Lung (tissue), 12 donors: ENCODE results near the gene SLC17A2. TPM values are rescaled to one million over a fixed set of nuclear protein-coding genes. Genes with fewer than 3 reads are reported as not detected.

Experiments
- ATAC-seq: fragments of 200-7000 bp; cut with Tn5 transposase; one replicate; pipeline ENCODE4 v1.9.1; 2020; ENCODE audit warnings: moderate number of reproducible peaks; ENCODE audit not compliant: insufficient read depth, low FRiP score
- DNase-seq, 3 donors: peaks; one replicate each; pipeline ENCODE4 v3.0.0-alpha.2; 2013 to 2017
- H3K27ac ChIP-seq, 2 donors: one replicate each; pipeline ENCODE4 v1.5.1; 2013; ENCODE audit warnings: mild to moderate bottlenecking in 2 of 2, moderate library complexity in 2 of 2, control low read depth in 1 of 2, inconsistent platforms in 1 of 2, low read depth in 1 of 2, low read length in 1 of 2
- H3K27me3 ChIP-seq, 3 donors: one replicate each; pipeline ENCODE4 v1.5.1; 2013; ENCODE audit warnings: low read length in 2 of 3; ENCODE audit not compliant: control insufficient read depth in 3 of 3, insufficient read depth in 3 of 3
- H3K36me3 ChIP-seq, 4 donors: one replicate each; pipeline ENCODE4 v1.5.1; 2013; ENCODE audit warnings: low read length in 4 of 4, mild to moderate bottlenecking in 1 of 4, moderate library complexity in 1 of 4; ENCODE audit not compliant: control insufficient read depth in 4 of 4, insufficient read depth in 4 of 4
- H3K4me1 ChIP-seq, 5 donors: one replicate each; pipeline ENCODE4 v1.5.1; 2013; ENCODE audit warnings: low read length in 5 of 5, mild to moderate bottlenecking in 2 of 5, moderate library complexity in 1 of 5; ENCODE audit not compliant: control insufficient read depth in 5 of 5, insufficient read depth in 5 of 5
- H3K4me3 ChIP-seq: one replicate; pipeline ENCODE4 v1.5.1; 2013; ENCODE audit warnings: mild to moderate bottlenecking, control low read depth, moderate library complexity
- H3K9ac ChIP-seq, 2 donors: one replicate each; pipeline ENCODE4 v1.5.1; 2013; ENCODE audit warnings: low read length in 2 of 2, control low read depth in 1 of 2; ENCODE audit not compliant: insufficient read depth in 1 of 2
- H3K9me3 ChIP-seq, 4 donors: one replicate each; pipeline ENCODE4 v1.5.1; 2013; ENCODE audit warnings: low read length in 3 of 4, mild to moderate bottlenecking in 1 of 4, moderate library complexity in 1 of 4; ENCODE audit not compliant: control insufficient read depth in 4 of 4, insufficient read depth in 3 of 4
- CTCF ChIP-seq: IDR thresholded peaks from 2 replicates; pipeline ENCODE4 v1.5.1; 2012; ENCODE audit warnings: mild to moderate bottlenecking; ENCODE audit errors: control extremely low read depth, extremely low read depth
- WGBS, 2 donors: extraction: QIAGEN DNeasy Blood & Tissue Kit; methylation state at CpG; one replicate each; pipeline ENCODE4 v1.1.7; 2013; 5-methylcytosine and 5-hydroxymethylcytosine counted together
- polyA plus RNA-seq, 2 donors: library from polyadenylated mRNA; stranded (reverse); fragments of 200-250 nt; gene quantifications; one replicate each; pipeline ENCODE4 v1.2.1, GENCODE V29; 2013
- total RNA-seq, 2 donors: library from RNA; depleted of rRNA in 1 of 2; stranded (reverse); fragments of >200 nt in 1 of 2; gene quantifications; one replicate each; pipeline ENCODE4 v1.2.1, GENCODE V29; 2014 to 2021
- donor health status: control.
- donor health status: control.
- donor health status: Bipolar disorder and iron deficiency.
- donor health status: healthy.
- donor health status: DM: yes; HTN: yes; CAD: no.

The SLC17A2 gene
- total and polyA plus RNA-seq, 4 donors = not detected

DNA sequence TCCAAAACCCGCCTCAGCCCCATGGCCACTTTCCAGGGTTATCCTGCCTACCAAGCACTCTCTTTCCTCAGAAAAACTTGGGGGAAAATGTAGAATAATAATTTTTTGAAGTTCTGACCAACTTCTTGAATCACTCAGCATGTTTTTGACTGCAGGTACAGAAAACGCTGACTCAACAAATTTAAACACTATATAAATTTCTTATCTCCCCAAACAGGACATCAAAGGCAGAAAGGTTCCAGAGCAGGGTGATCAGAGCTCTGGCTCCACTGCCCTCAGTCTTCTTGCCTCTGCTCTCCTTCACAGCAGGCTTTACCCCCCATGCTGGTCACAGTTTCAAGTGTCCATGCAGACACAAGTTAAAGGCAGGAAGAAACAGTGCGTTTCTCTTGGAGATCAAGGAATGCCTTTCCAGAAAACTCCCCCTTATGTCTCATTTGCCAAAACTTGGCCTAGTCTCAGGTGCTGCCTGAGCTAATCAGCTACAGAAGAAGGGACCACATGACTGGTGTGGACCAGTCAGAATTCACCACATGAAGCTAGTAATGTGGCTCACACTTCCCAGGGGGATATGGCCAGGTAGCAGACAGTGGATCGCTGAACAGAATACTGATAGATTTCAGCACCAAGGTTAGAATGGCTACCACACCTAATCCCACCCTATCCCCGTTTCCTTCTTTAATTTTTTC lies 32.1 kb downstream of the SLC17A2 start:
- no peak overlapping the region for H3K9ac ChIP-seq
- DNase-seq (peak in 1 of 3 donors; percentile 2), ATAC-seq (no peak)
- H3K9me3 ChIP-seq = no peaks in the 10 kb centered on the region
- no peaks in the 10 kb centered on the region for H3K4me1 ChIP-seq
- 81 to 92% methylated on average over 5 of the region's 5 CpGs for WGBS, 2 donors
- no peak overlapping the region for H3K27ac ChIP-seq
- H3K4me3 ChIP-seq = no peak overlapping the region
- no peaks in the 10 kb centered on the region for H3K36me3 ChIP-seq
- TF ChIP-seq CTCF = no peak
- H3K27me3 ChIP-seq = no peaks in the 10 kb centered on the region

DNA sequence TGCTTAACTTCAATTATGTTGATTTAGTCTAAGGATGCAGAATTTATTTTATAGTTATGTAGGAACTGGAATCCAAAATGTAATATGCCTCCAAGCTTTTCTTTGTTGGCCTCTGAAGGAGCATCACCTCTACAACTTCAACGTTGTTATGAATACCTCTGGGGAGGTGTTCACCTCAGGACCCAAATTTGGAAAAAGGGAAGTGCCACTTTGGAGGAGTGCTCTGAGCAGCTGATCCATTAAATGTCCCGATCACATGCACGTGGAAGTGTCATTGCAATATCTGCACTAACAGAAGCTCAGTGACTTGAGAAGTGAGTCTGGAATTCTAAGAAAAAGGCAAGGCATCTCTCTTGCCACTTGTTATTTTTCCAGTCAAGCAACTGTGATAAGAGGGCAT lies 34.2 kb downstream of the SLC17A2 start:
- no peak for DNase-seq
- WGBS, 2 donors = 65 to 75% methylated on average over 3 of the region's 3 CpGs
- no peak for ATAC-seq
- Histone ChIP-seq H3K9ac (no peak overlapping the region), H3K27ac (no peak overlapping the region), H3K36me3 (no peaks in the 10 kb centered on the region), H3K4me3 (no peak overlapping the region), H3K4me1 (no peaks in the 10 kb centered on the region), H3K27me3 (no peaks in the 10 kb centered on the region), H3K9me3 (no peaks in the 10 kb centered on the region)
- TF ChIP-seq CTCF = no peak

DNA sequence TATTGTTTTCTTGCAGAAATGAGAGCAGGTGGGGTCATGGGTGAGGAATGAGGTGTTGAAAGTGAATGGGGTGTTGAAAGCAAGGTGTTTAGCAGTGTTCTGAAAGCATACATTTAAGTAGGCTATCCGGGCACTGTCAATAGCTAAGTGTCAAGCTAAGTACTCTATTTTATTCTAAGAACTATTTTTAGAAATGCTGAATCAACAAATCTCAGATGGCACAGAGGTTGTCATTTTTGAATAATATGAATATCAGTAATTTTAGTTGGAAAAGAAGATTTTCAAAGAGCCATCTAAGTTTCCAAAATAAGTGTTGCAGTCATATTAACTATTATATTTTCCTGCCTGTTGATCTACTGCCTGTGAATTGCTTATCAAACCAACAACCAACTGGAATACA lies 34.7 kb downstream of the SLC17A2 start:
- Histone ChIP-seq H3K27me3 (no peaks in the 10 kb centered on the region), H3K4me1 (no peaks in the 10 kb centered on the region), H3K9ac (no peak overlapping the region), H3K36me3 (no peaks in the 10 kb centered on the region), H3K9me3 (no peaks in the 10 kb centered on the region), H3K27ac (no peak overlapping the region), H3K4me3 (no peak overlapping the region)
- WGBS, 2 donors = 52 to 69% methylated on average over 1 of the region's 1 CpG
- DNase-seq (no peak), ATAC-seq (no peak)
- TF ChIP-seq CTCF = no peak

- H3K9ac ChIP-seq = no peak overlapping the region
- ATAC-seq = no peak
- H3K4me1 ChIP-seq = no peaks in the 10 kb centered on the region
- H3K9me3 ChIP-seq = no peaks in the 10 kb centered on the region
- DNase-seq = no peak
- H3K27me3 ChIP-seq = no peaks in the 10 kb centered on the region
- H3K4me3 ChIP-seq = no peak overlapping the region
- TF ChIP-seq CTCF = no peak
- H3K27ac ChIP-seq = no peak overlapping the region
- no peaks in the 10 kb centered on the region for H3K36me3 ChIP-seq
- WGBS, 2 donors = 85 to 88% methylated on average over 6 of the region's 6 CpGs
Observed at GRCh38 chr6:25893778-25894177, 36.7 kb downstream of the SLC17A2 start.
